HUES64 (cell line): Measurements from ENCODE around the gene DDX51.

Source experiments
- H3K27ac ChIP-seq: 2 replicates; pipeline ENCODE4 v1.7.0; 2013; ENCODE audit warnings: low read depth, low read length, inconsistent platforms
- H3K27me3 ChIP-seq: 2 replicates; pipeline ENCODE4 v1.6.1; 2013; ENCODE audit warnings: mild to moderate bottlenecking, low read length; ENCODE audit not compliant: insufficient read depth
- H3K36me3 ChIP-seq: 2 replicates; pipeline ENCODE4 v1.6.1; 2013; ENCODE audit warnings: mild to moderate bottlenecking, low read length; ENCODE audit not compliant: insufficient read depth
- H3K4me1 ChIP-seq: 2 replicates; pipeline ENCODE4 v1.6.1; 2013; ENCODE audit warnings: mild to moderate bottlenecking, low read length, moderate library complexity; ENCODE audit not compliant: insufficient read depth
- H3K4me3 ChIP-seq: 2 replicates; pipeline ENCODE4 v1.5.1; 2013; ENCODE audit warnings: mild to moderate bottlenecking, low read length, moderate library complexity
- H3K9ac ChIP-seq: 2 replicates; pipeline ENCODE4 v1.6.1; 2013; ENCODE audit warnings: mild to moderate bottlenecking, low read depth, low read length
- H3K9me3 ChIP-seq: 2 replicates; pipeline ENCODE4 v1.6.1; 2013; ENCODE audit warnings: low read depth, low read length; ENCODE audit not compliant: insufficient read depth
- WGBS: fragments of 150-250, 120-280 bp; methylation state at CpG from one replicate; pipeline ENCODE4 v1.1.7; 2013; ENCODE audit warnings: missing lambda C conversion rate; 5-methylcytosine and 5-hydroxymethylcytosine counted together

DDX51 gene

DNA sequence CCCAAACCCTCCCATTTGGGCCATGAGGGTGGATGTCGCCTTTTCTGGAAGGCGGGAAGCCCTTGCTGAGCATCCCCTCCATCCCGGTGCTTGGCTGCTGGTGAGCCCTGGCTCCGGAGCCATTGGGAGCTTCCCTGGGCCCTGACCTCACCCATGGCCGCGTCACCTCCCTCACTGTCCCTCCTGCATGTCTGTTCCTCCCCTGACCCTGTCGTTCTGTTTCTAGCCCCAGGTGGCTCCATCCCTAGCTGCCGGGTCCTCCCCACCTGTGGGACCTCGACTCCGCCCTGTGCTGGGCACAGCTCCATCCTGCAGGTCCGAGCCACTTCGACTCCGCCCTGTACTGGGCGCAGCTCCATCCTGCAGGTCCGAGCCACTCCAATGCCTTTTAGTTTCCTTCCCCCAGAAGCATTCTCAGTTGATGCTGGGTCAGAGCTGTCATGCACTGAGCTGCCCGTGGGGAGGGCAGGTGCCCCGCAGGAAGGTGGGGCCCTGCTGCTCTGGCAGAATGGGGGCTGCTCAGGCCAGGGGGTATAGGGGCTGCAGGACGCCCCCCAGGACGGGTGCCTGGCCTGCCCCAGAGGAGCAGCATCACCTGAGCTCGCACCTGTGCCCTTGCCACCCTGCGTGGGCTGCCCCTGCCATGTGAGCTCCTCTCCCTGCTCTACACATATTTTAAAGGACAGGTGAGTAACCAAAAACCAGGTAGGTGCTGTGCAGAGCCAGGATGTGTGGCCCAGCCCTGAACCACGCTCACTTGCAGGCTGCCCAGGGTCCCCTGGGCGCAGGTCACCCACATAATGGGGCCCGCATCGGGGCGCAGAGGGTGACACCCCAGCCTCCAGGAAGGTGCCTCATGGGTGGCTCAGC, 19.2 kb upstream of the DDX51 start:
- H3K9ac ChIP-seq: no peak overlapping the region
- H3K4me1 ChIP-seq: no peaks in the 10 kb centered on the region
- H3K9me3 ChIP-seq: peaks cover 10% of the 10 kb centered on the region
- no peak overlapping the region for H3K27ac ChIP-seq
- 77% methylated on average over 26 of the region's 26 CpGs for WGBS
- H3K4me3 ChIP-seq: no peak overlapping the region
- no peaks in the 10 kb centered on the region for H3K36me3 ChIP-seq
- H3K27me3 ChIP-seq: peaks cover 5% of the 10 kb centered on the region; the same call in 1 of the 2 replicates

DNA sequence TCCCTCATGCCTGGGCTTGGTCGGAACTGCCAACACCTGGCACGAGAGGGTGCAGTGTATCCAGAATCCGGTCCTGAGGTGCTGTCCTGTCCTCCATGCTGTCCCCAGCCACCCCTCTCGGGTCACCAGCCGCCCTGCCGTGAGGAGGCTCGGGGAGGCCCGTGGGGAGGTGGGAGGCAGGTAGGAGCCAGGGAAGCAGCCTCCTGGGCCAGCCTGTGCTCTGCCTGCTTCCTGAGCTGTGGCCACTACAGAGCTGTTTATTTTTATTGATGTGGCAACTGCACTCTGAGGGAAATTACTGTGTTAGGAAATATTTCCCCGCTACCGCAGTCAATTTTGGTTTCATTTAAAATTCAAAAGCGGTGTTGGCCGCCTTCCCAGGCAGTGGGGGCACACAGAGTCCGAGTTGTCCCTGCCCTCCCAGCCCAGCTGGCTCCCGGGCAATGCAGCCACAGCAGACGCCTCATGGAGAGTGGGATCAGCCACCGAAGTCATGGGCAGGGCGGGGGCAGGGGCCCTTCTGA, 18.5 kb upstream of the DDX51 start:
- H3K9ac ChIP-seq: no peak overlapping the region
- WGBS: 70% methylated on average over 17 of the region's 17 CpGs
- peaks cover 5% of the 10 kb centered on the region; the same call in 1 of the 2 replicates for H3K27me3 ChIP-seq
- H3K4me3 ChIP-seq: no peak overlapping the region
- no peaks in the 10 kb centered on the region for H3K4me1 ChIP-seq
- H3K27ac ChIP-seq: no peak overlapping the region
- peaks cover 5% of the 10 kb centered on the region for H3K36me3 ChIP-seq
- peaks cover 17% of the 10 kb centered on the region for H3K9me3 ChIP-seq

DNA sequence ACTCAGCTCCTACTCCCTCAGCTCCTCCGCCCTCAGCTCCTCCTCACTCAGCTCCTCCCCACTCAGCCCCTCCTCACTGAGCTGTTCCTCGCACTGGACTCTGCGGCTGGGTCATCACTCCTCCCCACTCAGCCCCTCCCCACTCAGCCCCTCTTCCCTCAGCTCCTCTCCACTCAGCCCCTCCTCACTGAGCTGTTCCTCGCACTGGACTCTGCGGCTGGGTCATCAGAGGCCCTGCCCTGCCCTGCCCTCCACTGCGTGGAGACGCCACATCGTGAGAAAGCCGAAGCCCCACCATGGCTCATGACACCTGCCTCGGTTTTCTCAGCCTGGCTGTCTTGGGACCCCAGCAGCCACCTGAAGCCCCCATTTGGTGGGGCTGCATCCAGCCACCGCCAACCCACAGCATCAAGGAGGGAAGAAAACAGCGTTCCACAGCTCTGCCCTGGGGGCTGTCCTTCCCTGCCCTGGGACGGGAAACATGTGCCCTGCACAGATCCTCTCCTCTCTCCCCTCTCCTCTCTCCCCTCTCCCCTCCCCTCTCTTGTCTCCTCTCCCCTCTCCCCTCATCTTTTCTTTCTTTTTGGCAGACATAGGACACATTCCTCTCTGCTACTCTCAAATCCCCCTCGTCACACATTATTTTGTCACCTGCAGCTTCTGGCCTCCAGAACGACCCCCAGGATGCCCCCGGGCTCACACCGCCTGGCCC, 17.8 kb upstream of the DDX51 start:
- Histone ChIP-seq H3K9ac (no peak overlapping the region), H3K4me3 (no peak overlapping the region), H3K4me1 (no peaks in the 10 kb centered on the region), H3K27ac (no peak overlapping the region), H3K27me3 (peaks cover 5% of the 10 kb centered on the region; the same call in 1 of the 2 replicates), H3K9me3 (peaks cover 18% of the 10 kb centered on the region), H3K36me3 (peaks cover 6% of the 10 kb centered on the region)
- 70% methylated on average over 17 of the region's 17 CpGs for WGBS

DNA sequence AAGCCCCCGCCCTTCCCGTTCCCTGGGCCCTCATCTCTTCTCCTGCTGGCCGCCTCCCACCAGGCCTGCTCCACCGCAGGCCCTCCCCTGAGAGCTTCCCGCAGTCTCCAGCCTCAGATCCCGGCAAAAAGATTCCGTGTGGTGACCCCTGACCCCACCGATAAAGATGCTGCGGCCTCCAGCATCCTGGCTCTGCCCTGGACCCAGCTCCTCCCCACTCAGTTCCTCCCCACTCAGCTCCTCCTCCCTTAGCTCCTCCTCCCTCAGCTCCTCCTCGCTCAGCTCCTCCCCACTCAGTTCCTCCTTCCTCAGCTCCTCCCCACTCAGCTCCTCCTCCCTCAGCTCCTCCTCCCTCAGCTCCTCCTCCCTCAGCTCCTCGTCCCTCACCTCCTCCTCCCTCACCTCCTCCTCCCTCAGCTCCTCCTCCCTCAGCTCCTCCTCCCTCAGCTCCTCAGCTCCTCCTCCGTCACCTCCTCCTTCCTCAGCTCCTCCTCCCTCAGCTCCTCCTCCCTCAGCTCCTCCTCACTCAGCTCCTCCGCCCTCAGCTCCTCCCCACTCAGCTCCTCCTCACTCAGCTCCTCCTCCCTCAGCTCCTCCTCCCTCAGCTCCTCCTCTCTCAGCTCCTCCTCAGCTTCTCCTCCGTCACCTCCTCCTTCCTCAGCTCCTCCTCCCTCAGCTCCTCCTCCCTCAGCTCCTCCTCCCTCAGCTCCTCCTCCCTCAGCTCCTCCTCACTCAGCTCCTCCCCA, 17.1 kb upstream of the DDX51 start:
- 72% methylated on average over 14 of the region's 14 CpGs for WGBS
- no peaks in the 10 kb centered on the region for H3K4me1 ChIP-seq
- peaks cover 25% of the 10 kb centered on the region for H3K9me3 ChIP-seq
- no peak overlapping the region for H3K9ac ChIP-seq
- H3K27ac ChIP-seq: no peak overlapping the region
- no peak overlapping the region for H3K4me3 ChIP-seq
- peaks cover 5% of the 10 kb centered on the region; the same call in 1 of the 2 replicates for H3K27me3 ChIP-seq
- H3K36me3 ChIP-seq: peaks cover 13% of the 10 kb centered on the region

DNA sequence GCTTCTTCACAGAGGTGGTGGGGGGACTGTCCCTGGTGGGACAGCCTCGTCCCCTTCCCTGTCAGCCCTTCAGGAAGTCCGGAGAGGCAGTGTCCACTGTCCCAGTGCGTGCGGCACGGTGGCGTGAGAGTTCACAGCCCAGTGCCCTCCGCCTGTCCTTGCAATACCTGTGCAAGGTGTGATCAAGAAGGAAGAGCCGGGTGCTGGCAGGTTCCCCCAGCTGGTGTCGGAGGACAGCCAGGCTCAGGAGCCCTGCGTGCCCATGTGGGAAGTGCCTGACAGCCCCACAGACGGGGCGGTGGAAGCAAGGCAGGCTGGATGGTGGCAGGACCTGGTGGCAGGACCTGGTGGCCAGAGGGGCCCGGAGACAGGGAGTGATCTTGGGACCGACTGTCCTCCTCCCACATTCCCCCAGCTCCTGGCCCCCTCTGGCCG, 16.5 kb upstream of the DDX51 start:
- Histone ChIP-seq H3K27ac (no peak overlapping the region), H3K27me3 (peaks cover 5% of the 10 kb centered on the region; the same call in 1 of the 2 replicates), H3K9ac (no peak overlapping the region), H3K9me3 (peaks cover 19% of the 10 kb centered on the region), H3K4me1 (no peaks in the 10 kb centered on the region), H3K36me3 (peaks cover 15% of the 10 kb centered on the region), H3K4me3 (no peak overlapping the region)
- WGBS: 87% methylated on average over 15 of the region's 15 CpGs

DNA sequence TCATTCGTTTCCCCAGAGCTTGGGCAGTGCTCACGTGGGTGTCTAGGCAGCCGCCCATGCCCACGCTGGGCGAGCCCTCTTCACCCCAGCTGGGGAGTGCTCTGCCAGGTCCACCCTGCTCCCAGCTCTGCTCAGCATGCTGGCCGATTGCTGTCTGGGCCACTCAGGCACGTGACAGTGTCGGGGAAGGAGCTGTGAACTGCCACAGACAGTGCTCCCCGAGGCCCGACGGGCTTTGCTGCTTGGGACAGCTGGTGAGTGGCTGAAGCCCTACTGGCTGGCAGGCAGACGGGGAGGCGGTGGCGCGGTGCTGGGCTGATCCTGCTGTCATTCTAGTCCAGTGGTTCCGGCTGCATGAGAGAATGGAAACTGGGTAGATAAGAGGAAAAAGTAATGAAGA, 15.9 kb upstream of the DDX51 start:
- 91% methylated on average over 16 of the region's 16 CpGs for WGBS
- no peaks in the 10 kb centered on the region for H3K4me1 ChIP-seq
- no peak overlapping the region for H3K27ac ChIP-seq

DNA sequence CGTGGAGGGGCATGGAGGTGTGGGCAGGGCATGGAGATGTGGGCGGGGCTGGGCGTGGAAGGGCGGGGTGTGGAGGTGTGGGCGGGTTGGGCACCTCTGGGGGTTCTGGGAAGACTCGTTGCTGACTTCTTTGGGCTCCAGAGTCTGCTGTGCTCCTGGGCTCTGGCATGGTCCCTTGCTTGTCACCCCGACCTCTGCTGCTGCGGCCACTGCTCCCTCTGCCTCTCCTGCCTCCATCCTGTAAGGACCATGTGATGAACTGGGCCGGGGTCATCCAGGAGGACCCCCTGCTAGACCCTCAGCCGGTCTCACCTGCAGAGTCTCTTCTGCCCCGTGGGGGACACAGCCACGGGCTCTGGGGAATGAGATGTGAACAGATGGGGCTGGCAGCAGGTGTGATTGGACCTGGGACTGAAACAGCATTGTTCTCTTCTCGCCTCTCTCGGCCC, 15.5 kb upstream of the DDX51 start:
- Histone ChIP-seq H3K36me3 (peaks cover 15% of the 10 kb centered on the region), H3K9ac (no peak overlapping the region), H3K27me3 (peaks cover 5% of the 10 kb centered on the region; the same call in 1 of the 2 replicates), H3K27ac (no peak overlapping the region), H3K4me1 (no peaks in the 10 kb centered on the region), H3K9me3 (peaks cover 19% of the 10 kb centered on the region), H3K4me3 (no peak overlapping the region)
- 94% methylated on average over 14 of the region's 14 CpGs for WGBS

More for the DNA sequence above, 15.9 kb upstream of the DDX51 start:
- peaks cover 19% of the 10 kb centered on the region for H3K9me3 ChIP-seq
- H3K9ac ChIP-seq: no peak overlapping the region
- no peak overlapping the region for H3K4me3 ChIP-seq
- H3K36me3 ChIP-seq: peaks cover 15% of the 10 kb centered on the region
- peaks cover 5% of the 10 kb centered on the region; the same call in 1 of the 2 replicates for H3K27me3 ChIP-seq

DNA sequence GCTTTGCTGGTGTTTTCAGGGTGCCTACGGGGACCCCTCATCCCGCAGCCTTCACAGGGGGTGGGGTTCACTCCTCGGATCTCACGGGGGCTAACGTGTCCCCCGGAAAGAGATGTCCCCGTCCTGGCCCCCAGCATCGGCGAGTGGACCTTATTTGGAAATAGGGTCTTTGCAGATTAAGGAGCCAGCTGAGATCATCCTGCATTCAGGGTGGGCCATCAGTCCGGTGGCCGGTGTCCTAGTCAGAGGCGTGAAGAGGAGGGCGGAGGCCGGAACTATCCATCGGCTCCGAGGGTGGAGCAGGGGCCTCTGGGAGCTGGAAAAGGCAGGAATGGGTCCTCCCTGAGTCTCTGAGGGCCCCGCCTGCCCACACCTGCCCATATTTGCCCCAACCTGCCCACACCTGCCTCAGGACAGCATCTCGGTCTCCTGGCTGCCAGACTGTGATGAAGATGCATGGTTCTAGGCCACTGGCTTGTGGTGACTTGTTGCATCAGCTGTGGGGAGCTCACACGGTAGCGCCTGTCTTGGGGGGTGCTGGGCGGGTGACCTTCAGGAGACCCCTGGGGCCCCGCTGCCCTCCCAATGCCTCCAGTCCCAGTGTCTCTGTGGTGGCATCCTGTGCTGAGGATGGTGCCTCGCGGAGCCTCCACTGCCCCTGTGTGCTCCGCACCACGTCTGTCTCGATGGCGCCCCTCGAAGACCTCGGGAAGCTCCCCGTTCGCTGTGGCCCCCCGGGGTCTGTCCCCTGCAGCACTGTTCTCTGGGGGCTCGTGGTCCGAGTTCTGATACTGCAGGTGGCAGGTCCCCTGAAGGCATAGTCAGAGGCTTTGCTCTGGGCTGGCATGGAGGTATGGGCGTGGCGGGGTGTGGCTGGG, 14.8 kb upstream of the DDX51 start:
- no peak overlapping the region for H3K9ac ChIP-seq
- H3K4me1 ChIP-seq: no peaks in the 10 kb centered on the region
- peaks cover 3% of the 10 kb centered on the region; the same call in 1 of the 2 replicates for H3K27me3 ChIP-seq
- 94% methylated on average over 37 of the region's 37 CpGs for WGBS
- peaks cover 19% of the 10 kb centered on the region for H3K9me3 ChIP-seq
- peaks cover 15% of the 10 kb centered on the region for H3K36me3 ChIP-seq
- H3K4me3 ChIP-seq: no peak overlapping the region
- no peak overlapping the region for H3K27ac ChIP-seq

DNA sequence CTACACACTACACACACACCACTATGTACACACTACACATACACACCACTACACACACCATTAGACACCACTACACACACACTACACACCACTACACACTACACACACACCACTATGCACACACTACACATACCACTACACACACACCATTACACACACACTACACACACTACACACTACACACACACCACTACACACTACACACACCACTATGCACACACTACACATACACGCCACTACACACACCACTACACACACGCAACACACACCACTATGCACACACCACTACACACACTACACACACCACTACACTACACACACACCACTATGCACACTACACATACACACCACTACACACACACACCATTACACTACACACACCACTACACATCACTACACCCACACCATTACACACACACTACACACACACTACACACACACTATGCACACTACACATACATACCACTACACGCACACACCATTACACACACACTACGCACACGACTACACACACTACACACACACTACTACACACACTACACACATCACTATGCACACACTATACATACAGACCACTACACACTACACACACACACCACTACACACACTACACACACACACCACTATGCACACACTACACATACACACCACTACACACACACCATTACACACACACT, 13.8 kb upstream of the DDX51 start:
- peaks cover 19% of the 10 kb centered on the region for H3K9me3 ChIP-seq
- no peaks in the 10 kb centered on the region; the same call in 1 of the 2 replicates for H3K27me3 ChIP-seq
- WGBS: 93% methylated on average over 5 of the region's 5 CpGs
- H3K9ac ChIP-seq: no peak overlapping the region
- H3K36me3 ChIP-seq: peaks cover 15% of the 10 kb centered on the region
- H3K27ac ChIP-seq: no peak overlapping the region
- H3K4me3 ChIP-seq: no peak overlapping the region
- no peaks in the 10 kb centered on the region for H3K4me1 ChIP-seq
